Stimulated activated naive CD4-positive, alpha-beta T cell (primary cell): ENCODE measurements around the gene SLC43A3.

ENCODE experiments used
- DNase-seq, 6 experiments: peaks; one replicate each; lab custom pipeline; 2025; lab: John Stamatoyannopoulos, UW

The SLC43A3 gene

DNA sequence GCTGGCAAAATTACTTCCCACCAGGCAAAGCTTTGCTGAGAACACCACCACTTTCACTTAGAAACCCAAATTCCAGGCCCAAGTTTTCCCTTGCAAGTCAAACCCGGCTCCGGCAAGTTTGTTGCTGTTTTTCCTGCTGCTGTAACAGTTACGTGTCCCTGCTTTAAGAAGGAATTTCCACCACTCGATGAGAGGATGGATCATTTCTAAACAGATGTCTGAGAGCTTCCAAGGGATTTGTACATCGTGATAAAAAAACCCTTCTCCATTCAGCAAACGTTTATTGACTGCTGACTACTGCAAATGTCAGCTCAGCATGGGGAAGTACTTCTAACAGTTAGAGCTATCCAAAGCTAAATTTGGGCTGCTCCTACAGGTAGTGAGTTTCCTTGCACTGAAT is 69.1 kb downstream of the SLC43A3 start:
- DNase-seq: no peak

GRCh38 chr11:57357310-57357709 is 69.6 kb downstream of the SLC43A3 start:
- DNase-seq: no peak
